Erythroblast (primary cell): Measurements from ENCODE around the gene CNTNAP3.
"Not testable (repeated sequence)": the region's sequence is repeated elsewhere in the genome, so short reads cannot be mapped to it uniquely, and the experiment has no call there.

Source experiments
- GATA1 ChIP-seq: IDR thresholded peaks from 2 replicates; pipeline ENCODE4 v1.6.1; 2011; ENCODE audit warnings: low read depth, mild to moderate bottlenecking, control low read depth, low read length, moderate library complexity
- POLR2A ChIP-seq: IDR thresholded peaks from 2 replicates; pipeline ENCODE4 v1.6.1; 2011; ENCODE audit warnings: mild to moderate bottlenecking, low read length

DNA sequence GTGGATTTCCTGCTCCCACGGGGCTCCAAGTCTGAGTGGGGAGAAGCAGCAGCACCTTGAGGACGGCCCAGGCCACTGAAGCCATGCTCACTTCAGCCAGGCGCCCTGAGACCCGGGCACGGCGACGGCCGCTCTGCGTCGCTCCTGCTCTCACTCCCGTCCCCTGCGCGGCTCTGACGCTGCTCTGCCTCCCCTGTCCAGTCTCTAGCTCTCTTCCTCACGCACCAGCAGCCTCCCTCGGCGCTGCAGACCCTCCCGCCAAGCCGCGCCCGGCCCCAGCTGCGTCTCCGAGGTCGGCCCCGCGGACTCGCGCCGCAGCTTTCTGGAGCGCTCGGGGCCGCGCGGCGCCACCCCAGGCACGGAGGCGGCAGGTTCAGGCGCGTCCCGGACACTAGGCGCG is at the start of gene CNTNAP3:
- TF ChIP-seq POLR2A, GATA1: not testable (repeated sequence)
